Measurements from ENCODE around the gene GKN1.
"Not testable (repeated sequence)": the region's sequence is repeated elsewhere in the genome, so short reads cannot be mapped to it uniquely, and the experiment has no call there.

GKN1 gene

GRCh38 chr2:68942827-68943226, 31.6 kb upstream of the GKN1 start:
- no peak for TF ChIP-seq CTCF (IDR thresholded peaks at IDR 0.05; ENCODE audit: low read depth, low read length)
- H3K4me3 ChIP-seq (ENCODE audit: low read depth, low read length) = no peak overlapping the region

- peak; percentile 77 for TF ChIP-seq CTCF (IDR thresholded peaks at IDR 0.05; ENCODE audit: low read depth, low read length)
- H3K4me3 ChIP-seq (ENCODE audit: low read depth, low read length) = no peak overlapping the region
Measured at GRCh38 chr2:68943581-68944568, 30.6 kb upstream of the GKN1 start.

GRCh38 chr2:68946117-68946516, 28.3 kb upstream of the GKN1 start:
- no peak overlapping the region for H3K4me3 ChIP-seq (ENCODE audit: low read depth, low read length)
- no peak for TF ChIP-seq CTCF (IDR thresholded peaks at IDR 0.05; ENCODE audit: low read depth, low read length)

GRCh38 chr2:68948710-68949109, 25.7 kb upstream of the GKN1 start:
- TF ChIP-seq CTCF (IDR thresholded peaks at IDR 0.05; ENCODE audit: low read depth, low read length) = no peak
- H3K4me3 ChIP-seq (ENCODE audit: low read depth, low read length) = no peak overlapping the region

- TF ChIP-seq CTCF (IDR thresholded peaks at IDR 0.05; ENCODE audit: low read depth, low read length) = no peak
- no peak overlapping the region for H3K4me3 ChIP-seq (ENCODE audit: low read depth, low read length)
Measured at GRCh38 chr2:68951899-68952298, 22.5 kb upstream of the GKN1 start.

- TF ChIP-seq CTCF (IDR thresholded peaks at IDR 0.05; ENCODE audit: low read depth, low read length) = no peak
- H3K4me3 ChIP-seq (ENCODE audit: low read depth, low read length) = no peak within 1 kb of the TSS
Measured at GRCh38 chr2:68952887-68953521, 21.4 kb upstream of the GKN1 start, which contains the start of gene GKN2. Gene GKN2 (minus strand): TSS chr2:68952893. CDS start chr2:68952861, 32 bp downstream.

GRCh38 chr2:68955432-68955831, 19.0 kb upstream of the GKN1 start:
- H3K4me3 ChIP-seq (ENCODE audit: low read depth, low read length) = not testable (repeated sequence)
